A673 (cell line): Measurements from ENCODE around the gene LCMT2. TPM values are rescaled to one million over a fixed set of nuclear protein-coding genes. Genes with fewer than 3 reads are reported as not detected.

ENCODE experiments used
- BruUV-seq: library from RNA; stranded (reverse); fragments of 400-500 nt; replicated peaks from 2 replicates; lab custom pipeline; 2021; lab: Mats Ljungman, UMichigan
- CTCF ChIA-PET: fragments of 300-600 bp; sonication (Branson Sonifier 250); formaldehyde crosslinking; loops from one replicate; lab custom pipeline; 2022; ENCODE audit warnings: antibody characterized with exemption; lab: Charles Lee
- POLR2A ChIA-PET: fragments of 300-600 bp; sonication (Branson Sonifier 250); formaldehyde crosslinking; loops from one replicate; lab custom pipeline; 2022; ENCODE audit warnings: antibody characterized with exemption; ENCODE audit not compliant: low non-redundant PET; lab: Charles Lee
- DNase-seq: peaks from one replicate; pipeline ENCODE4 v3.0.0-alpha.2; 2015; ENCODE audit warnings: low spot score
- H3K27ac ChIP-seq: fragments of 200-600 bp; sonication (generic); 2 replicates; pipeline ENCODE4 v1.5.1; 2016; ENCODE audit warnings: mixed run types, low read depth, mild to moderate bottlenecking, mixed read lengths, antibody characterized with exemption, low read length; ENCODE audit not compliant: poor library complexity, severe bottlenecking
- H3K27me3 ChIP-seq: fragments of 200-600 bp; sonication (generic); replicated peaks from 2 replicates; pipeline ENCODE4 v1.6.1; 2017; ENCODE audit warnings: mixed run types, low read depth, mild to moderate bottlenecking, mixed read lengths, antibody characterized with exemption, low read length; ENCODE audit not compliant: insufficient read depth, poor library complexity
- H3K36me3 ChIP-seq: fragments of 200-600 bp; sonication (generic); 2 replicates; pipeline ENCODE4 v1.6.1; 2016; ENCODE audit warnings: mixed run types, mild to moderate bottlenecking, mixed read lengths, antibody characterized with exemption, low read length; ENCODE audit not compliant: insufficient read depth, poor library complexity, severe bottlenecking
- H3K4me1 ChIP-seq: fragments of 200-600 bp; sonication (generic); 2 replicates; pipeline ENCODE4 v1.6.1; 2017; ENCODE audit warnings: mixed run types, mild to moderate bottlenecking, mixed read lengths, antibody characterized with exemption, low read length; ENCODE audit not compliant: insufficient read depth, poor library complexity, severe bottlenecking
- H3K4me3 ChIP-seq: fragments of 200-600 bp; sonication (generic); 2 replicates; pipeline ENCODE4 v1.5.1; 2016; ENCODE audit warnings: low read depth, mixed run types, mild to moderate bottlenecking, mixed read lengths, low read length; ENCODE audit not compliant: poor library complexity, severe bottlenecking
- H3K9me3 ChIP-seq: fragments of 200-600 bp; sonication (generic); 2 replicates; pipeline ENCODE4 v1.6.1; 2016; ENCODE audit warnings: mixed run types, low read depth, mild to moderate bottlenecking, mixed read lengths, antibody characterized with exemption, low read length; ENCODE audit not compliant: poor library complexity, severe bottlenecking
- EZH2 ChIP-seq: fragments of 200-600 bp; sonication (generic); IDR thresholded peaks from 2 replicates; pipeline ENCODE4 v1.6.1; 2017; ENCODE audit warnings: borderline replicate concordance, low read depth, mild to moderate bottlenecking, mixed read lengths, antibody characterized with exemption, low read length; ENCODE audit not compliant: poor library complexity, severe bottlenecking
- intact Hi-C: fragments of 100-400 bp; cut with micrococcal nuclease; formaldehyde crosslinking; loops from one replicate; pipeline ENCODE4 v1.10.0; 2022; ENCODE audit not compliant: unreplicated experiment
- total RNA-seq: library from RNA; stranded (reverse); gene quantifications from 2 replicates; pipeline ENCODE4 v1.2.3, GENCODE V29; 2021
- TF ChIP-seq, protein P1 (sequence below): fragments of 300-800, 200-600 bp; sonication (generic); conservative IDR thresholded peaks from 2 replicates; pipeline ENCODE4 v1.5.1; 2017; ENCODE audit warnings: low read depth, mild to moderate bottlenecking, antibody characterized with exemption, low read length, moderate library complexity, mixed read lengths

LCMT2 gene
- total RNA-seq, 1 experiment from 2014 or later: 17.2 TPM

DNA sequence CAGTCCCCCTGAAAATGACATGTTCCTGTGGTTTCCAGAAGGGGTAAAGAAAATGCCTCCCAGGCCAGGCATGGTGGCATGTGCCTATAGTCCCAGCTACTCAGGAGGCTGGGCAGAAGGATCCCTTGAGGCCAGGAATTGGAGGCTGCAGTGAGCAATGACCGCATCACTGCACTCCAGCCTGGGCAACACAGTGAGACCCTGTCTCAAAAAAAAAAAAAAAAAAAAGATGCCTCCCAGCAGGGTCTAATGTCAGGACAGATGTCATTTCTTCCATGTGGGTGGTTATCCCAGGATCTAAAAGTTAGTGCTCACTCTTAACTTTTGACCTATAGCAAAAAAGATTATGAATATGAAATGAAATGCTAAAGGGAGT lies 13.4 kb downstream of the LCMT2 start:
- intact Hi-C loops: no loop called here
- Histone ChIP-seq H3K9me3 (no peaks in the 10 kb centered on the region), H3K27ac (no peak overlapping the region), H3K4me3 (no peak overlapping the region), H3K36me3 (no peaks in the 10 kb centered on the region), H3K27me3 (peaks cover 15% of the 10 kb centered on the region), H3K4me1 (no peaks in the 10 kb centered on the region)
- ChIA-PET POLR2A (no interaction called here), CTCF (no interaction called here)
- BruUV-seq: no TSS peak
- no peak for DNase-seq
- TF ChIP-seq, protein P1, sequence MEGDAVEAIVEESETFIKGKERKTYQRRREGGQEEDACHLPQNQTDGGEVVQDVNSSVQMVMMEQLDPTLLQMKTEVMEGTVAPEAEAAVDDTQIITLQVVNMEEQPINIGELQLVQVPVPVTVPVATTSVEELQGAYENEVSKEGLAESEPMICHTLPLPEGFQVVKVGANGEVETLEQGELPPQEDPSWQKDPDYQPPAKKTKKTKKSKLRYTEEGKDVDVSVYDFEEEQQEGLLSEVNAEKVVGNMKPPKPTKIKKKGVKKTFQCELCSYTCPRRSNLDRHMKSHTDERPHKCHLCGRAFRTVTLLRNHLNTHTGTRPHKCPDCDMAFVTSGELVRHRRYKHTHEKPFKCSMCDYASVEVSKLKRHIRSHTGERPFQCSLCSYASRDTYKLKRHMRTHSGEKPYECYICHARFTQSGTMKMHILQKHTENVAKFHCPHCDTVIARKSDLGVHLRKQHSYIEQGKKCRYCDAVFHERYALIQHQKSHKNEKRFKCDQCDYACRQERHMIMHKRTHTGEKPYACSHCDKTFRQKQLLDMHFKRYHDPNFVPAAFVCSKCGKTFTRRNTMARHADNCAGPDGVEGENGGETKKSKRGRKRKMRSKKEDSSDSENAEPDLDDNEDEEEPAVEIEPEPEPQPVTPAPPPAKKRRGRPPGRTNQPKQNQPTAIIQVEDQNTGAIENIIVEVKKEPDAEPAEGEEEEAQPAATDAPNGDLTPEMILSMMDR: no peak
- no peak for TF ChIP-seq EZH2

GRCh38 chr15:43316016-43316970 lies 14.1 kb downstream of the LCMT2 start:
- no peak overlapping the region for H3K4me3 ChIP-seq
- POLR2A ChIA-PET: no interaction called here
- H3K27ac ChIP-seq: no peak overlapping the region
- no peak for DNase-seq
- CTCF ChIA-PET: no interaction called here
- no peak for TF ChIP-seq EZH2
- TF ChIP-seq, protein P1: no peak
- peaks cover 21% of the 10 kb centered on the region for H3K27me3 ChIP-seq
- intact Hi-C loops: no loop called here
- no peaks in the 10 kb centered on the region for H3K4me1 ChIP-seq
- H3K9me3 ChIP-seq: no peaks in the 10 kb centered on the region
- H3K36me3 ChIP-seq: no peaks in the 10 kb centered on the region
- no TSS peak for BruUV-seq

DNA sequence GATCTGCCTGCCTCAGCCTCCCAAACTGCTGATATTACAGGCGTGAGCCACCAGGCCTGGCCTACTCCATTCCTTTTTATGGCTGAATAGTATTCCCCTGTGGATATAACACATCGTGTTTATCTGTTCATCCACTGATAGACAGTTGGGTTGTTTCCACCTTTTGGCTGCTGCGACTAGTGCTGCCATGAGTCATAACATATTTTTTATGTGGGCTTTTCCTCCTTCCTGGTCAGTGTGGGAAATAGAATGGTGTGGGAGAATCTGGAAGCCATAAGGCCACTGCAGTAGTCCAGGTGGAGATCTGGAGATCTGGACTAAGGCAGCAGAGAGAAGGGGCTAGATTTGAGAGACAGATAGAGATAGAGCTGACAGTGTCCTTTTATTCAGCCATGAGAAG lies 16.2 kb downstream of the LCMT2 start:
- intact Hi-C loops: no loop called here
- no TSS peak for BruUV-seq
- DNase-seq: no peak
- Histone ChIP-seq H3K4me1 (no peaks in the 10 kb centered on the region), H3K4me3 (no peak overlapping the region), H3K9me3 (no peaks in the 10 kb centered on the region), H3K27ac (no peak overlapping the region), H3K27me3 (peaks cover 38% of the 10 kb centered on the region), H3K36me3 (no peaks in the 10 kb centered on the region)
- TF ChIP-seq, protein P1: no peak
- TF ChIP-seq EZH2: no peak
- CTCF ChIA-PET: no interaction called here
- POLR2A ChIA-PET: no interaction called here
